Caco-2 (cell line): ENCODE data around the gene TMEM171. TPM values are rescaled to one million over a fixed set of nuclear protein-coding genes. Genes with fewer than 3 reads are reported as not detected.

Experiments
- BruUV-seq: library from RNA; stranded (reverse); fragments of 400-500 nt; replicated peaks from 2 replicates; lab custom pipeline; 2021; lab: Mats Ljungman, UMichigan
- CTCF ChIA-PET: fragments of 300-600 bp; sonication (Branson Sonifier 250); formaldehyde crosslinking; loops from one replicate; lab custom pipeline; 2022; ENCODE audit warnings: antibody characterized with exemption; lab: Charles Lee
- POLR2A ChIA-PET: fragments of 300-600 bp; sonication (Branson Sonifier 250); formaldehyde crosslinking; loops from one replicate; lab custom pipeline; 2022; ENCODE audit warnings: antibody characterized with exemption; lab: Charles Lee
- DNase-seq, 2 experiments: peaks; one replicate each; pipeline versions ENCODE4 v3.0.0 to v3.0.0-alpha.2; 2020 to 2022
- H3K27me3 ChIP-seq: replicated peaks from 2 replicates; pipeline ENCODE4 v1.6.0; 2011; ENCODE audit warnings: low read length; ENCODE audit not compliant: control insufficient read depth, insufficient read depth
- H3K36me3 ChIP-seq: 2 replicates; pipeline ENCODE4 v1.5.1; 2011; ENCODE audit warnings: low read length; ENCODE audit not compliant: control insufficient read depth, insufficient read depth
- H3K4me1 ChIP-seq: fragments of 250-450 bp; sonication (Bioruptor Pico); 2 replicates; pipeline ENCODE4 v1.5.1; 2020; ENCODE audit warnings: mild to moderate bottlenecking
- H3K4me3 ChIP-seq: 2 replicates; pipeline ENCODE4 v1.5.1; 2011; ENCODE audit warnings: low read depth, mild to moderate bottlenecking, control low read depth, low read length
- H3K9me3 ChIP-seq: fragments of 250-450 bp; sonication (Bioruptor Pico); 2 replicates; pipeline ENCODE4 v1.5.1; 2020; ENCODE audit warnings: mild to moderate bottlenecking, moderate library complexity
- H3K27ac Mint-ChIP-seq: one replicate; pipeline ENCODE4 v1.8.0; 2022; ENCODE audit warnings: mixed read lengths; ENCODE audit not compliant: unreplicated experiment
- H3K27me3 Mint-ChIP-seq: one replicate; pipeline ENCODE4 v1.8.0; 2022; ENCODE audit warnings: mixed read lengths; ENCODE audit not compliant: insufficient read depth, unreplicated experiment
- H3K36me3 Mint-ChIP-seq: one replicate; pipeline ENCODE4 v1.8.0; 2022; ENCODE audit warnings: mild to moderate bottlenecking, mixed read lengths; ENCODE audit not compliant: insufficient read depth, unreplicated experiment
- H3K4me1 Mint-ChIP-seq: one replicate; pipeline ENCODE4 v1.8.0; 2022; ENCODE audit warnings: low read depth, mixed read lengths; ENCODE audit not compliant: unreplicated experiment
- H3K4me3 Mint-ChIP-seq: one replicate; pipeline ENCODE4 v1.8.0; 2022; ENCODE audit warnings: mild to moderate bottlenecking, moderate library complexity, mixed read lengths; ENCODE audit not compliant: unreplicated experiment
- H3K9me3 Mint-ChIP-seq: one replicate; pipeline ENCODE4 v1.8.0; 2022; ENCODE audit warnings: mixed read lengths; ENCODE audit not compliant: unreplicated experiment
- intact Hi-C: fragments of 100-400 bp; cut with micrococcal nuclease; formaldehyde crosslinking; loops from one replicate; pipeline ENCODE4 v1.10.0; 2022; ENCODE audit not compliant: unreplicated experiment
- total RNA-seq: library from RNA; stranded (reverse); gene quantifications from 2 replicates; pipeline ENCODE4 v1.2.3, GENCODE V29; 2022
- TF ChIP-seq, protein P1 (sequence below), 2 experiments: fragments of 200-600 bp in 1 of 2; IDR thresholded peaks; 1 replicate in 1 of 2; 2 replicates in 1 of 2; pipeline versions ENCODE4 v1.5.1 to v1.8.0; 2011 to 2022; ENCODE audit warnings: antibody characterized with exemption in 1 of 2, control low read depth in 1 of 2, inconsistent platforms in 1 of 2, low read depth in 1 of 2, low read length in 1 of 2, mild to moderate bottlenecking in 1 of 2, moderate library complexity in 1 of 2; ENCODE audit not compliant: insufficient read depth in 1 of 2, severe bottlenecking in 1 of 2, unreplicated experiment in 1 of 2

The TMEM171 gene
- total RNA-seq, 1 experiment from 2014 or later = 1.2 TPM

GRCh38 chr5:73179730-73180129, 59.4 kb downstream of the TMEM171 start:
- no peaks in the 10 kb centered on the region for H3K27me3 ChIP-seq
- H3K36me3 ChIP-seq = no peaks in the 10 kb centered on the region
- H3K4me1 Mint-ChIP-seq = no peaks in the 10 kb centered on the region
- no peak overlapping the region for H3K4me3 ChIP-seq
- no peak overlapping the region for H3K27ac Mint-ChIP-seq
- intact Hi-C loops = no loop called here
- H3K4me1 ChIP-seq = peaks cover 15% of the 10 kb centered on the region; the same call in 1 of the 2 replicates
- ChIA-PET CTCF (no interaction called here), POLR2A (no interaction called here)
- TF ChIP-seq, protein P1, sequence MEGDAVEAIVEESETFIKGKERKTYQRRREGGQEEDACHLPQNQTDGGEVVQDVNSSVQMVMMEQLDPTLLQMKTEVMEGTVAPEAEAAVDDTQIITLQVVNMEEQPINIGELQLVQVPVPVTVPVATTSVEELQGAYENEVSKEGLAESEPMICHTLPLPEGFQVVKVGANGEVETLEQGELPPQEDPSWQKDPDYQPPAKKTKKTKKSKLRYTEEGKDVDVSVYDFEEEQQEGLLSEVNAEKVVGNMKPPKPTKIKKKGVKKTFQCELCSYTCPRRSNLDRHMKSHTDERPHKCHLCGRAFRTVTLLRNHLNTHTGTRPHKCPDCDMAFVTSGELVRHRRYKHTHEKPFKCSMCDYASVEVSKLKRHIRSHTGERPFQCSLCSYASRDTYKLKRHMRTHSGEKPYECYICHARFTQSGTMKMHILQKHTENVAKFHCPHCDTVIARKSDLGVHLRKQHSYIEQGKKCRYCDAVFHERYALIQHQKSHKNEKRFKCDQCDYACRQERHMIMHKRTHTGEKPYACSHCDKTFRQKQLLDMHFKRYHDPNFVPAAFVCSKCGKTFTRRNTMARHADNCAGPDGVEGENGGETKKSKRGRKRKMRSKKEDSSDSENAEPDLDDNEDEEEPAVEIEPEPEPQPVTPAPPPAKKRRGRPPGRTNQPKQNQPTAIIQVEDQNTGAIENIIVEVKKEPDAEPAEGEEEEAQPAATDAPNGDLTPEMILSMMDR (IDR thresholded peaks at IDR 0.05; ENCODE audit: insufficient read depth in 1 of 2, low read depth in 1 of 2, low read length in 1 of 2, severe bottlenecking in 1 of 2, unreplicated experiment in 1 of 2) = no peak
- no peak for DNase-seq
- H3K9me3 Mint-ChIP-seq = peaks cover 7% of the 10 kb centered on the region
- no TSS peak for BruUV-seq
- H3K36me3 Mint-ChIP-seq = peaks cover 4% of the 10 kb centered on the region
- H3K27me3 Mint-ChIP-seq = no peaks in the 10 kb centered on the region
- H3K9me3 ChIP-seq = no peaks in the 10 kb centered on the region
- H3K4me3 Mint-ChIP-seq = no peak overlapping the region

DNA sequence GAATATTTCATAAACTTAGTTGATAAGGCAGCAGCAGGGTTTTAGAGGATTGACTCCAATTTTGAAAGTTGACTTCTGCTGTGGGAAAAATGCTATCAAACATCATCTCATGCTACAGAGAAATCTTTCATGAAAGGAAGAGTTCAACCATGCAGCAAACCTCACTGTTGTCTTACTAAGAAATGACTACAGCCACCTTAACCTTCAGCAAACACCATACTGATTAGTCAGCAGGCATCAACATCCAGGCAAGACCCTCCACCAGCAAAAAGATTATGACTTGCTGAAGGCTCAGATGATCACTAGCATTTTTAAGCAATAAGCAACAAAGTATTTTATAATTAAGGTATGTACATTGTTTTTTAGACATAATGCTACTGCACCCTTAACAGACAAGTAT, 60.2 kb downstream of the TMEM171 start:
- ChIA-PET CTCF (no interaction called here), POLR2A (no interaction called here)
- Mint-ChIP-seq H3K27me3 (no peaks in the 10 kb centered on the region), H3K27ac (no peak overlapping the region), H3K36me3 (peaks cover 4% of the 10 kb centered on the region), H3K4me3 (no peak overlapping the region), H3K9me3 (peaks cover 9% of the 10 kb centered on the region), H3K4me1 (no peaks in the 10 kb centered on the region)
- Histone ChIP-seq H3K36me3 (no peaks in the 10 kb centered on the region), H3K4me1 (peaks cover 15% of the 10 kb centered on the region; the same call in 1 of the 2 replicates), H3K9me3 (no peaks in the 10 kb centered on the region), H3K27me3 (no peaks in the 10 kb centered on the region), H3K4me3 (no peak overlapping the region)
- TF ChIP-seq, protein P1 (IDR thresholded peaks at IDR 0.05; ENCODE audit: insufficient read depth in 1 of 2, low read depth in 1 of 2, low read length in 1 of 2, severe bottlenecking in 1 of 2, unreplicated experiment in 1 of 2) = no peak
- BruUV-seq = no TSS peak
- DNase-seq = no peak
- intact Hi-C loops = no loop called here

Other genes with a start within 250 kb of the TMEM171 start
- 20.6 and 22.9 TPM in 2 replicates for gene FCHO2, start 164.5 kb upstream of the TMEM171 start, total RNA-seq
- not detected in 2 replicates for gene TMEM174, start 52.6 kb downstream of the TMEM171 start, total RNA-seq